ENCODE results near the gene ZNF141.
"Not testable (repeated sequence)": the region's sequence is repeated elsewhere in the genome, so short reads cannot be mapped to it uniquely, and the experiment has no call there.

The ZNF141 gene

DNA sequence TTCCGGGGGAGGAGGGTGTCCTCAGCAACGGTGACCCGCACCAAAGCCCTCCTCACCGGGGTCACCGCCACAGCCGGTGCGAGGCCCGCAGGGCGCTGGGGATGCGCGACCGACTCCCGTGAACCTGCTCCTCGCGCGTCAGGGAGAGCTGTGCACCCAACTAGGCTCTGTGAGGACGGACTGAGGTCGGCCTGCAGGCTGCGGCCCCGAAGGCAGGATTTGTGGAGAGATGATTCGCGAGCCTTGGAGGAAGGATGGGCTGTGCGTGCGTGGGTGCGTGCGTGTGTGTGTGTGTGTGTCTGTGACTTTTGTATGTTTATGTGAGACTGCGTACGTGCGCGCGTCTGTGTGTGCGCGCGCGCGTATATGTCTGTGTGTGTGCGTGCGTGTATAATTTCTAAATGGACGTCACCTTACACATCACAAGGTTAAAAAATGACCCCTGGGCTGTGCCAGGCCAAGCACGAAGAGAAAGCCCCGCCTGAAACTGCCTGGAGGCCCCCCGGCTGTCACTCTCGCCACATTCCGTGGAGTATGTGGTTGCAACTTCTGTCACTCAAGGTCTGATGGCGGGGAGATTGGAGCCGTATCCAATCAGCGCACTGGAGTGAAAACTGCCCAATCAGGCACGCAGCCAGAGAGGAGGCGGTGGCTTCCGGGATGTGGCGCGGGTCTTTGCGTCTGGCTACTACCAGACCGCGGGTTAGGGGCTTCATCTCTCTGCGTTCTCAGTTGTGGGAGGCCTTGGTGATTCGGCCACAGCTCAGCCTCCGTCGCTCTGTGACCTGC lies at the start of gene ZNF141:
Gene ZNF141 (plus strand): TSS at position 672 of the 789 bp plus-strand sequence. CDS start 170 bp downstream, outside the sequence.
- DNase-seq, result peak; percentile 96

DNA sequence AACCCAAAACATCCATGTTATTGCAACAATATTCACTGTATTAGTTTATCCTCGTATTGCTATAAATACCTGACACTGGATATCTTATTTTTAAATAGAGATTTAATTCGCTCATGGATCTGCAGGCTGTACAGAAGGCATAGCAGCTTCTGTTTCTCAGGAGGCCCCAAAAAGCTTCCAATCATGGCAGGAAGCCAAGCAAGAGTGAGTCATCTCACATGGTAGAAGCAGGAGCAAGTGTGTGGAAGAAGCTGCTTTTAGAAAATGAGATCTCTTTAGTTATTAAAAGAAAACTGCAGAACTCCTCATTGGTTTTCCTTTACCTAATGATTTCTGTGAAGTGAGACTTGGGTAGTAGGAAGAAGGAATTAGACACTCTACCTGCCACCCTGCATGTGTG lies 48.7 kb upstream of the ZNF141 start:
- DNase-seq, result no peak

DNA sequence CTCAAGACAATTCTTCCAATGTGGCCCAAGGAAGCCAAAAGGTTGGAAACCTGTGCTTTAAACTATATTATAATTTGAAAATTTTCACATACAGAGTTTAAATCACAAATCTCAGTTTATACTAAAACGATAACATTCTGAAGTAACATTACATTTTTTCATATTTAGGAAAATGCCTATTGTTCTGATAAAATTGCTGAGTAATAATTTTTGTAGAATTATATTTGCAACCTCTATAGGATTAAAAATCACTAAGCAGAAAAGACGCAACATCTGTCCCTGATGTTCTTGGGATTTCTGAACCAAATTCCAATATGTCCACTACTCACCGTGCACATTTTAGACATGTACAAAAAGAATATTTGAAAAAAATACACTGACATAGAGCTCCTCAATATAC lies 42.9 kb upstream of the ZNF141 start:
- no peak for DNase-seq

DNA sequence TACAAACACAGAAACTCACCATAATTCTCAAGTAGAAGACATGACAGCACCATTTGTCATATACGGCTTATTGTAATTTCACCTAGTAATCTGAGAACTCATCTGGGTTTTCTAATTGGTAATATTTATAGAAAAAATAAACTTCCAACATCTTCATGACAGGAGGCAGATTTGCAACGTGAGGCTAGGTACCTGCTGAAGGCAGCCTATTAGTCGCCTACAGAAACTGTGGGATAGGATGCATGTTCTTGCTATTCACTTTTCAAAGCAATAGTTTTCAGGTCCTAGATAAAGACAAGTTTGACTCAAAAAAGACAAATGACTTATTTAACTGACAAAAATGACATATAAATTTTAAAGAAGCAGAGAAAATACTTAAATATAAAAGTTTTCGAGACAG lies 35.2 kb upstream of the ZNF141 start:
- no peak for DNase-seq

DNA sequence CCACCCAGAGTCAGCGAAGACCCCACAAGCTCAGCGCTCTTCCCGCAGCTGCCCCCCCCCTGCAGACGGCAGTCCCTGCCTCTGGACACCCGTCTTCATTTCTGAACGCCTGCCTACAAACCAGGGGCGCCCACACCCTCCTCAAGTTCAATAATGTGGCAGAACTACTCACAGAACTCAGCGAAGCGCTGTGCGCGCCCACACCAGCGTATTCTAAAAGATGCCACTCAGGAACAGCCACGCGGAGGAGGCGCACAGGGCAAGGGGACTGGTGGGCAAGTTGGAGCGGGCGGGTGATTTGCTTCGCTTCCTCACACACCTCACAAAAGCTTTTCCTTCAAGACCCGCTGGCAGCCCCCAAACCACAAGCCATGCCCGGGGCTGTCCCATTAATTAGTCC lies 33.1 kb upstream of the ZNF141 start:
- not testable (repeated sequence) for DNase-seq

DNA sequence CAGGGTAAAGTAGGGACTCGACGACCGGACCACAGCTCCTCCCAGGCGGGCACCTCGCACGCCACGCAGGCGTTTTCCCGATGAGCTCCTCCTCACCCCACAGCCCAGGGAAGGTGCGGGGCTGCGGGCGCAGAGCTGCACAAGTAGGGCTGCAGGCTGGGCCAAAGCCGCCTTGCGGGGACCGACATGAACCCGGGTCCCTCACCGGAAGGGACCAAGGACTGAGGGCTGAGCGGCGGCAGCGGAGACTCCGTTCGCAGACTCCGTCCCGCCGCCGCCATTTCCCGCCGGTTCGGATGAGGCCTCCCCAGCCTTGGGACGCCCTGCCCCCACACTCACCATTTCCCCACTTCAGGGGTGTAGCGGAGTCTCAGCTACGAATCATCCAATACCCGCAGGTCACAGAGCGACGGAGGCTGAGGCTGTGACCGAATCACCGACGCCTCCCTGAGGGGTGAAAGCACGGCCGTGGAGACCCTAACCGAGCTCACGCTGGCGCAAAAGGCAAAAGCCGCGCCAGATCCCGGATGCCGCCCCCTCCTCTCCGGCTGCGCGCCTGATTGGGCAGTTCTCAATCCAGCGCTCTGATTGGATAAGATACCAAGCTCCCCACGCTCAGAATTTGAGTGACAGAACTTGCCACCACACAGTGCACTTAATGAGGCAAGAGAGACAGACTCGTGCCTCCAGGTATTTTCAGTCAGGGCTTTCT lies 32.5 kb upstream of the ZNF141 start, which contains the start of gene ZNF732:
Gene ZNF732 (minus strand): TSS at position 506 of the 712 bp plus-strand sequence. CDS start 164 bp downstream, at position 342.
- DNase-seq, result no peak

DNA sequence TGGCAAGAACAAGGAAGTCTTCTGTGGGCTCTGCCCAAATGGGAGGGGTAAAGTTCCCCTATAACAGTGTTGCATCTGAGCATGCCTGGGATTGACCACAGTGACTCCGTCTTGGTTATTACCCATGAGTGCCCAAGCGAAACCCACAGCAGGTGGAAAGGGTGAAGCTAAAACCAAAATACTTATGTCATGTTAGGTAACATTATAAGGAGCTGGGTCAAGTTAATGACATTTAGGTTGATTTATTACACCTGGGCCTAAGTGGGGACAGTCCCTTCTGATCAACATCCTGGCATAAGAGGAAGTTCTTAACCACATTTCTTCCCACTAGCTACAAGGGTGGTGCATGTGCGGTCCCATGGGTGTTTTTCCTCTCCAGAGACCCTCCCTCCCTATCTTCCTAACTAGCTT lies 31.1 kb upstream of the ZNF141 start:
- no peak for DNase-seq

DNA sequence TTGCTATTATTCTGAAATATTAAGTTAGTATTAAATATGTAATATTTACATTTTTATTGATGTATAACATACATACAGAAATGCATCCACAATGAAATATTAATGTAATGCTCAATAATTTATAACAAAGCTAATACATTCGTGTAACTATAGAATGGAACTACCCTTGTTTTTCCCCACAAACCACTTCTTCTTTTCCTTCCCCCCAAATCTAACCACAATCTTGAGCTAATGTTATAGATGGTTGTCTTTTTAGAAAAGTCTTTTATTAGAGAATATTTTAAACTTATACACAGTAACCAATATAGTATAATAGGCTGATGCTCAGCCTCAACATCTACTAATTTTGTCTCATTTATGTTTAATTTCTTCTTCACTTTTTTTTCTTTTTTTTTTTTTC lies 27.8 kb upstream of the ZNF141 start:
- DNase-seq, result no peak

DNA sequence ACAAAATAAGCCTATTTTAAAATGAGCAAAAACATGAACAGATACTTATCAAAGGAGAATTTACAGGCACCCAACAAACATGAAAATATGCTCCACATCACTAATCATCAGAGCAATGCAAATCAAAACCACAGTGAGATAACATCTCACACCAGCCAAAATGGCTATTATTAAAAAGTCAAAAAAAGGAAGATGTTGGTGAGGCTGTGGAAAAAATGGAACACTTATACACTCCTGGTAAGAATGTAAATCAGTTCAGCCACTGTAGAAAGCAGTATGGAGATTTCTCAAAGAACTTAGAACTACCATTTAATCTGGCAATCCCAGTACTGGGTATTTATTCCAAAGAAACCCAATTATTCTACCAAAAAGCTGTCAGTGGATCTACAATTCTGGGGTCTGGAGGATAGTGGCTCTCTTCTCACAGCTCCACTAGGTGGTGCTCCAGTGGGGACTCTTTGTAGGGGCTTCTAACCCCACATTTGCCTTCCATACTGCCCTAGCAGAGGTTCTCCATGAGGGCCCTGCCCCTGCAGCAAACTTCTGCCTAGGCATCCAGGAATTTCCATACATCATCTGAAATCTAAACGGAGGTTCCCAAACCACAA lies 23.2 kb upstream of the ZNF141 start:
- DNase-seq, result no peak

DNA sequence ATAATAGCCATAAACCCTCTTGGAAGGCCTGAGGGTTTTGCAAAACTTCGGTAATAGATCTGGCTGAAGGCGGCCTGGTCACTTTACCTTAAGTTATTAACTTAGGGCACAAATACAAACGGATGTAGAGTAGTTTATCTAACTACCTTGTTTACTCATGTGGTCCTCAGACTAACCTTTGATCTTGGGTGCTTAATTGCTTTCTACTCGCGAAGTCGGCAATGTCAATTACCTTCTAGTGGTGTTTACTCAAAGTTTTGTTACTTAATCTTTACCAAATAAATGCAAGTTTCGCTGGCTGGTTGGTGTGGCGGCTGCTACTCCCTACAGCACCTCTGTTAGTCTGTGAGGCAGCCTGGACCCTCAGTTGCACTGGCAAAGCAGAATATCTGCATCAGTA lies 8.9 kb upstream of the ZNF141 start:
- no peak for DNase-seq

DNA sequence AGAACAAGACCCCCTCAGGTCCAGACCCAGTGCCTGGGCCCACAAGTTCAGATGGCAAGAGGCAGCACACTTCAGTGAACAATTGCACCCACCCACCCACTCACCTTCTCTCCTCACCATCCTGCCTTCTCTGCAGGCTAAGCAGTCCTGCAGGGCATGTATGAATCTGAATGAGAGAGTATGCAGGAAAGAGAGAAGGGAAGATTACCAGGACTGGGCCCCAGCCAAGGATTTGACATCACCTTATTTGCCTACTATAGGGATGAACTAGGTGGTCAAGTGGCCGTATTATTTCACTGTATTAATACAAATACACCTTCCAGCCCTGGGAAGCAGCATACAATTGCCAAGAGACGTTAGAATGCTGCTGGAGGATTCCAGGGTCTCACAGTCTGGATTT lies 2.1 kb upstream of the ZNF141 start:
- DNase-seq, result no peak

DNA sequence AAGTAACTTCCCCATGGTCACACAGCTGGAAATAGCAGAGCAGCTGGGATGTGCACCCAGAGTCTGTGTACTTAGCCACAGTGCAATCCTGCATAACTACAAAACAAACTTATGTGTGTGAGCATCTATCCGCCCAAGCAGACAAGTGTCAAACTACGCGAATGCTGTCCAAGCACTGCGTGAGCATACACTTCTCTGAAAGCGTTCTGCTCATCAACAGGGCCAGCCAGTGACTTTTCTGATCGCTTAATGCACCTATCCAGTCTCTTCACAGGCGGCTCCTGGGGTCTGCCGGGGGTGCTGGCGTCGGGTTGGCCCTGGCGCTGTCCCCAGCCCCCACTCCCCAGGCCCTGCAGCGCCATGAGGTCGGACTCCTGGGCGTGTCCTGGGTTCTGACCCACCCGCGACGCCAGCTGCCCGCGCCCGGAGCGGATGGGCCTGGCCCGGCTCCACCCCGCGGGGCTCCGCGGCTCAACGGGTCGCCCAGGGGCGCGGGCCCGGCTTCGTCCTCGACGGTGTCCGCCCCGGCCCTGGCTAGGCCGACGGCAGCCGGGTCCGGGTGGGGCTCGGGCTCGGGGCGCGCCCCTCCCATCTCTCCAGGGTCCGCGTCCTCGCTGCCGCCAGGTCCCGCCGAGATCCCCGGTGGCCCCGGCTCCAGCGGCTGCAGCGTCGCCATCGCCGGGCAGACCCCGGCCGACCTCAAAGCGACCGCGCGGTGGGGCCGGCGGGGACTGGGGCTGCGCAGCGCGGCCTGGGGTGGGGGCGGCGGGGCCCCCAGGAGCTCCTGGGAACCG lies 1.3 kb upstream of the ZNF141 start:
- no peak for DNase-seq

DNA sequence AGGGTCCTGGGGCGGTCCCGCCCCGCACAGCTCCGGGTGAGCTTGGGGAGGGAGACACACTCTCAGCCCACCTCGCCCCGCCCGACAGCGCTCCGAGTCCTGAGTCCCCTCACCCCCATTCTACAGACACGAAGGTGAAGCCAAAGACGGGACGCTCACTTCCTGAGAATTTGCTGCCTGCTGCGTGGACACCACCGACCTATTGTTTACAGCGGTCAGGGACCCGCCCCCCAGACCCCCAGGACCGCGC lies 796 bp upstream of the ZNF141 start:
- no peak for DNase-seq

DNA sequence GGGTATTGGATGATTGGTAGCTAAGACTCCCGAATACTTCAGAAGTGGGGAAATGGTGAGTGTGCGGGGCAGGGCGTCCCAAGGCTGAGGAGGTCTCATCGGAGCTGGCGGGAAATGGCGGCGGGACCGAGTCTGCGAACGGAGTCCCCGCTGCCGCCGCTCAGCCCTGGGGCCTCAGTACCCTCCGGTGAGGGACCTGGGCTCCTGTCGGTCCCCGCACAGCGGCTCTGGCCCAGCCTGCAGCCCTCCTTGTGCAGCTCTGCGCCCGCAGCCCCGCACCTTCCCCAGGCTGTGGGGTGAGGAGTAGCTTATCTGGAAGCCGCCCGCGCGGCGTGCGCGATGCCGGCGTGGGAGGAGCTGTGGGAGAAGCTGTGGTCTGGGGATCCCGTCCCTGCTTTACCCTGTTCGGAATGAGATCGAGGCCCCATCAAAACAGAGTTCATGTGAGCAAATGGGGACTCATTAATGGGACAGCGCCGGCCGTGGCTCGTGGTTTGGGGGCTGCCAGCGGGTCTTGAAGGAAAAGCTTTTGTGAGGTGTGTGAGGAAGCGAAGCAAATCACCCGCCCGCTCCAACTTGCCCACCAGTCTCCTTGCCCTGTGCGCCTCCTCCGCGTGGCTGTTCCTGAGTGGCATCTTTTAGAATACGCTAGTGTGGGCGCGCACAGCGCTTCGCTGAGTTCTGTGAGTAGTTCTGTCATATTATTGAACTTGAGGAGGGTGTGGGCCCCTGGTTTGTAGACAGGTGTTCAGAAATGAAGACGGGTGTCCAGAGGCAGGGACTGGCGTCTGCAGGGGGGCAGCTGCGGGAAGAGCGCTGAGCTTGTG lies 531 bp downstream of the ZNF141 start:
- DNase-seq, result peak; percentile 40

DNA sequence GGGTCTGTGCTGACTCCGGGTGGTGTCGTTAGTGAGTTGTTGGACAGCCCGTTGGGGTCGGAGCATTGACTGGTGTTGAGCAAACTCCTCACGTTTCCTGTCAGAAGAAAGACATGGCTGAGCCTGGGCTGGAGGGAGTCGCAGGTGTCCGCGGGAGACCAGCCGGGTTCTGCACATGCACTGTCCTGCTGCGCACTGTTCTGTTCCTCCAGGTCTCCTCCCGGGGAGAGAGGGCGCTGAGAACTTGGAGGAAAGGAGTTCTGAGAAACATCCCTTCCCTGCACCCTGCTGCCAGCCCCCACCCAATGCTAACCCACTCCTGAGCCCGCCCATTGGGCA lies 1.1 kb downstream of the ZNF141 start:
- DNase-seq, result no peak

DNA sequence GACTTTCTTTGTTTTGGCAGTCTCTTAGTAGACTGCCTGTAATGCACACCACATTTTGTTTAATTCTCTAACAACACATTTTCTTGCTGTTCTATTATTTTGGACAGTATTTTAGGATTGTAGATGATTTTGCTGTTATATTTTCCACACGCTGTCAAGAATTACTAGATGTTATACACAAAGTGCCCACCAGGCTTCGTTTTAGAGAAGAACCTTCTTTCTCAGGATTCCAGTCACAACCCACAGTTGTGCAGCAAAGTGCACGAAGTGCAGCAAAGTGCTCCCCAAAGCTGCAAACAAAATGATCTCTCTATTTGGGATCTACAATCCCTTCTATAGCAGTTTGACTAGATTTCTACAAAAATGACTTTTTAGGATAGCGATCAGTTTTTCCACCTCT lies 2.4 kb downstream of the ZNF141 start:
- DNase-seq, result no peak

DNA sequence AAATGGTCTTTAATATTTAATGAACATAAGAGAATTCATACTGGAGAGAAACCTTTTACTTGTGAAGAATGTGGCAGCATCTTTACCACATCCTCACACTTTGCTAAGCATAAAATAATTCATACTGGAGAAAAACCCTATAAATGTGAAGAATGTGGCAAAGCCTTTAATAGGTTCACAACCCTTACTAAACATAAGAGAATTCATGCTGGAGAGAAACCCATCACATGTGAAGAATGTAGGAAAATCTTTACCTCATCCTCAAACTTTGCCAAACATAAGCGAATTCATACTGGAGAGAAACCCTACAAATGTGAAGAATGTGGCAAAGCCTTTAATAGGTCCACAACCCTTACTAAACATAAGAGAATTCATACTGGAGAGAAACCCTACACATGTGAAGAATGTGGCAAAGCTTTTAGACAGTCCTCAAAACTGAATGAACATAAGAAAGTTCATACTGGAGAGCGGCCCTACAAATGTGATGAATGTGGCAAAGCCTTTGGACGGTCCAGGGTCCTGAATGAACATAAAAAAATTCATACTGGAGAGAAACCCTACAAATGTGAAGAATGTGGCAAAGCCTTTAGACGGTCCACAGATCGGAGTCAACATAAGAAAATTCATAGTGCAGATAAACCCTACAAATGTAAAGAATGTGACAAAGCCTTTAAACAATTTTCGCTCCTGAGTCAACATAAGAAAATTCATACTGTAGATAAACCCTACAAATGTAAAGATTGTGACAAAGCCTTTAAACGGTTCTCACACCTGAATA lies 35.6 kb downstream of the ZNF141 start:
- DNase-seq, result no peak

DNA sequence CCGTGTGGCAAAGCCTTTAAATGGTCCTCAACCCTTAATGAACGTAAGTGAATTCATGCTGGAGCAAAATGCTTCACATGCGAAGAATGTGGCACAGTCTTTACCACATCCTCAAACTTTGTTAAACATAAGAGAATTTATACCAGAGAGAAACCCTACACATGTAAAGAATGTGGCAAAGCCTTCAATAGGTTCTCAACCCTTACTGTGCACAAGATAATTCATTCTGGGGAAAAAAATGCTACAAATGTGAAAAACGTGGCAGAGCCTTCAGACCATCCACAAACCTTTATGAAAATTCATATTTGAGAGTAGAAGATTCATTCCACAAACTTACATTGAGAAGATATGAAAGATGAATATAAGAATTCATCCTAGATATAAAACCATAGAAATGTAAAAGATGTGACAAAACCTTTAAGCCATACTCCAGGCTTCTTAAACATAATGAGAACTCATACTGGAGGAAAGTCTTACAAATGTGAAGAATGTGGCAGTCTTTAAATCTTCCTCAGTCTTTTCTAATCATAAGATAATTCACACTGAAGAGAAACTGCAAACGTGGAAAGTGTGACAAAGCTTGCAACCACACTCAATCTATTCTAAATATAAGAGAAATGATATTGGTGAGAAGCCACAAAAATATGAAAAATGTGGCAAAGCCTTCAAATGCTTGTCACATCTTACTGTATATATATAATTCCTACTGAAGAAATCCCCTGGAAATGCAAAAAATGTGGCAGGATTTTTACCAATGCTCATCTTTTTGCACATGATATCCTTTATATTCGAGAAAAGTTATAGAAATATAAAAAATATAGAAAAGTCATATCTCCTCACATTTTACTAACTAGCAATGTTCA lies 36.9 kb downstream of the ZNF141 start:
- DNase-seq, result no peak

DNA sequence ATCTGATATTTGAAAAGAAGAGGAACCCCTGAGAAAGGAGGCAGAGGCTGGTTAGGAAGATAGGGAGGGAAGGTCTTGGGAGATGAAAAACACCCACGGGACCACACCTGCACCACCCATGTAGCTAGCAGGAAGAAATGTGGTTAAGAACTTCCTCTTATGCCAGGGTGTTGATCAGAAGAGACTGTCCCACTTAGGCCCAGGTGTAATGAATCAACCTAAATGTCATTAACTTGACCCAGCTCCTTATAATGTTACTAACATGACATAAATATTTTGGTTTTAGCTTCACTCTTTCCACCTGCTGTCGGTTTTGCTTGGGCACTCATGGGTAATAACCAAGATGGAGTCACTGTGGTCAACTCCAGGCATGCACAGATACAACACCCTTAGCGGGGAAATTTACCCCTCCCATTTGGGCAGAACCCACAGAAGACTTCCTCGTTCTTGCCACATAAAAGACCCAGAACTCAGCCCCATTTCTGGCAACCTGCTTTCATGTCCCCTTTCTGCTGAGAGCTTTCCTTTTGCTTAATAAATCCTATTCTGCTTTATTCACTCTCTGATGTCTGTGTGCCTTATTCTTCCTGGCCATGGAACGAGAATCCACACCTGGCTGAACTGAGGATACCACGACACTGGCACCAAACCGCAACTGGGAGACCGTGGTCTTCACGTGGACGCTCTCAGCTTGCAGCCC lies 46.8 kb downstream of the ZNF141 start:
- no peak for DNase-seq

Data from NCI-H345 (cell line).